ENCODE data around the gene AJUBA.

The AJUBA gene

DNA sequence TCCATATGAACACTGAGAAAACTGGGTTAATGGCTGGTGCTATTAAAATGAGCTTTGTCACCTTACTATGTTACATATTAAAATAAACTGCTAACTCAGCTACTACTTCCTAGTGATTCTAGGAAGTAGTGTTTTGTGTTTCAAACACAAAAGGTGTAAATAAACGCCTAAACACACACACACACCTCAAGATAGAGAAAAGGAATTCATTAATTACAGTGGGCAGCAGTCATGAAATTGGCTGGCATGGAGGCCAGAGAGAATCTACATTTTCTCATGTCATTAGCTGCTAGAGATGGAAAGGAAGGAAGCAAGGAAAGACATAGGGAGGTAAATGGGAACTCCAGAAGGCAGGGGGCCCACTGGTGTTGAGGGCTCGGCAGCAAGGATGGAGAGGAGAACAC is 52.4 kb downstream of the AJUBA start:
- no peak for FAIRE-seq

DNA sequence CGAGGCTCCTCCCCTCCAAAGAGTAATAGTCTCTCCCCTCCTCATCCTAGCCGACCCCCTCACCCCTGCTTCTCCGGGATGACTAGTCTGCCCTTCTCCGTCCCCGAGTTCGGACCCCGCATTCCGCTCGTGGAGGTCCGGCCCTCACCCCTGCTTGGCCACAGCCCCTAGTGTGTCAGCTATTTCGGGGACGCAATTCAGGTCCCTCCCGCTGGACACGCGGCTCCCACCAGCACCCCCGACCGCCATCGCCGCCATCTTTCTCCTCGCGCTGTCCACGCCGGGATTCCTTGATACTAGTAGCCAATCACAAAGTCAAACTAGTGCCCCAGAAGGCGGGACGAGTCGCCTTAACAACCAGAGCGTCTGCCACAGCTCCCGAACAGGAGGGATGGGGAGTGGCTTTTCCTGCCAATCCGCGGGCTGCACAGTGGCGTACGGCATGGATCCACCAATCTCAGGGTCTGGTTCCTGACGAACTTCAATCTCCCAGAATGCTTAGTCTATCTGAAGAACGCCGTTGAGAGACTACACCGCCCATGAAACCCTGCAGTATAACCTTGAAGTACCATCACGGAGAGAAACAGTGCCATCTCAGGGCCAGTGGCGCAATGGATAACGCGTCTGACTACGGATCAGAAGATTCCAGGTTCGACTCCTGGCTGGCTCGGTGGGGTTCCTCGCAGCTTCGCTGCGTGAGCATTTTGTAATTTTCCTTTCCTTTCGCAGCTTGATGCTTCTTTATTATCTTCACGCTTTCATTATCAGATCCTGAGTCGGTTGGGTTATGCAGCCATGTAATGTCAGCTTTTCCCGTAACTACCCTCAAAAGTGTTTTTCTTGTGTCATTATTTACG is 53.0 kb downstream of the AJUBA start, which contains the start of gene PRMT5:
TSS of gene PRMT5 (minus strand) at position 273 of the 857 bp plus-strand sequence. CDS start at position 258, 15 bp downstream.
- FAIRE-seq: peak; percentile 68

DNA sequence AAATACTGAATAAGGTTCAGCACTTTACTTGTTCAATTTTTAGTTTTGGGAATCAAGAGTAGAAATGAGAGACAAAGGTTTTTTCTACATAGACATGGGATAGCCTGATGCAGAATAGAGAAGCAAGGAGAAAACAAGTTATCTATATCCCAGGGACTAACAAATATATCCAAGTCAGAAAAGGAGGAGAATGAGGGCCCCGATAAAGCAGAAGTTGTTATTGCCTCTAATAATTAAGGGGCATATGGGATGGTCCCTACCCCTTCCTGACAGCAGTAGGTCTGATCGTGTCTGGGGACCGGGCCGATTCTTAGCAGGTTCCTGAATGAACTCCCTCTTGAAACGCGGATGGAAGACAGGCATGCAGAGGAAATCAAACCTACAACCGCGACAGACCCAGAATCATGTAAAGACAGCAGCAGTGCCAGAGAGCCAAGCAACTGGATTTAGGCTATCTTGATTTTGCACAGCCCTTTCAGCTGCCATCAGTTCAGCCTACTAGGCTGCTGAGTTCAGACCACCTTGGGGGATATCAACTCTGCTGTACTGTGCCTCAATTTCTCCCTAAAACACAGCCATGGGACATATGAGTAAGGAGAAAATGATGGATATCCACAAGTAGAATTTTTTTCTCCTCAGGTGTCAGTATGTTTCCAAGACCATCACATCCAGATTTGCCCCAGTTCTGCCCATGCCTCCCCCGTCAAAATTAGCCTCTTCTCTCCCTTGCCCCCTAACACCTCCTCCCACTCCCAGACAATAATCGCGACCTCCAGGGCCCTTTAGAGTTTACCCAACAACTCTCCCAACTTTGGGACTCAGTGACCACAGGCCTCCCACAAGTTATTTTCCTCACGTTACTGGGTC is 53.9 kb downstream of the AJUBA start:
- FAIRE-seq: no peak

DNA sequence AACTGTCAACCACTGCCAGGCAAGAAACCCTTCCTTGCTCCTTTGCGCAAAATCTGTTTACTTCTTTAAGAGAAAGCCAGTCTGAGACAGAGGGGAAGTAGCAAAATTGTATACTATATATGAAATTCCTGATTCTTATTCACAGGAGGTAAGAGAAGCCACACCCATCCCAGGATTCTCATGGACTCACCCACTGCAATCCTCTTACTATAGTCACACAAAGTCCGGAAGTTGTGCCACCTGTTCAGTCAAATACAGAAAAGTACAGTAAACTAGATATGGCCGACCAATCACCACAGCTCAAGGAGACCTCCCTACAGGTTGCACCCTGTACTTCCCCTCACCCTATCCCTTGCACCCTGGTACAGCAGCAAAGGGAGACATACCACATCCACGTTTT is 56.0 kb downstream of the AJUBA start:
- no peak for FAIRE-seq

DNA sequence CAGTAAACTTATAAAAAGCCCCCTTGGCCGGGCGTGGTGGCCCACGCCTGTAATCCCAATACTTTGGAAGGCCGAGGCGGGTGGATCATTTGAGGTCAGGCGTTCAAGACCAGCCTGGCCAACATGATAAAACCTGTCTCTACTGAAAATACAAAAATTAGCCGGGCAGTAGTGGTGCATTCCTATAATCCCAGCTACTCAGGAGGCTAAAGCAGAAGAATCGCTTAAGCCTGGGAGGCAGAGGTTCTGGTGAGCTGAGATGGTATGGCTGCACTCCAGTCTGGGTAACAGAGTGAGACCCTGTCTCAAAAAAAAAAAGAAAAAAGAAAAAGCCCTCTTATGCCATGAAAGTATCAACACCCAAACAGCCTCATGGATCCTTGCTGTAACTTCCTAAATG is 56.8 kb downstream of the AJUBA start:
- FAIRE-seq: no peak

DNA sequence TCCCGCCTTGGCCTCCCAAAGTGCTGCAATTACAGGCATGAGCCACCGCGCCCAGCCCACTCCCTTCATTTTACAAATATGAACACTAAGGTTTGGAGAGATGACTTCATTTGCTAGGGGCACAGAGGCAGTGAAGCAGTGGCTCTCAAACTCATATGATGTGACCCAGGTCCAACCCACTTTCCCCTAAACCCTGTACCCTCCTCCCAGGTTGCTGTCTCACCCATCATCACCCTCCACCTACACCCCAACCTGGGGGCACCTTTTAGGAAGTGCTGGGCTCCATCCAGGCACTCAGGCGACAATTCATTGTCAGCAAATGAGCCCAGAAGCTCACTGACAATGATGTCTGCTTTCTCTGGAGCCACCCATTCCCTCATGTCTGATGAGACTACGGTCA is 58.6 kb downstream of the AJUBA start:
- no peak for FAIRE-seq

DNA sequence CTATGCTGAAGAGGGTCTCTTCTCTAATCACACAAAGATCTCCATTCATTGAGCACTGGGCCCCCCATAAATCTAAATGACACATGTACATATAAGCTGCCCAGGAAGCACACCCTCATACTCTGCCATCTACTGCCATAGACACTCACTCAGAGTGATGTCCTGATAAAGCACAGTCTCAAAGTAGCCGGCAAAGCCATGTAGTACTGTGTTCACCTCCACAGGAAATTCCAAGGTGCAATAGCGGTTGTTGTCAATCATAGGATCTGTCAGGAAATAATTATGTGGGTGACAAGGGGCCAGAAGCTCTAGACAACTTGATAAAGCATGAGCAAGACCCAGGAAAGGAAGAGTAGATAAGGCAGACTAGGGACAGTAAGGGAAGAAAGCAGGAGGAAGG is 60.1 kb downstream of the AJUBA start:
- FAIRE-seq: no peak

All from colon (tissue), 2 donors.